Thoracic aorta (tissue), 2 donors: ENCODE measurements around the gene DENND5B. TPM values are rescaled to one million over a fixed set of nuclear protein-coding genes. Genes with fewer than 3 reads are reported as not detected.

Source experiments
- ATAC-seq: fragments of 150-250 bp; one replicate; pipeline ENCODE4 v1.8.0; 2017; ENCODE audit warnings: low read depth; ENCODE audit not compliant: insufficient number of reproducible peaks, low FRiP score
- DNase-seq: peaks from one replicate; pipeline ENCODE4 v3.0.0-alpha.2; 2020; ENCODE audit warnings: low spot score
- H3K27ac ChIP-seq, 2 donors: fragments of 200-600 bp; sonication (generic); 1 replicate in 1 of 2; 2 replicates in 1 of 2; pipeline ENCODE4 v1.5.1; 2016; ENCODE audit warnings: mild to moderate bottlenecking in 2 of 2, moderate library complexity in 2 of 2
- H3K27me3 ChIP-seq: fragments of 200-600 bp; sonication (generic); replicated peaks from 2 replicates; pipeline ENCODE4 v1.6.0; 2016; ENCODE audit warnings: mild to moderate bottlenecking; ENCODE audit not compliant: insufficient read depth
- H3K36me3 ChIP-seq: fragments of 200-600 bp; sonication (generic); one replicate; pipeline ENCODE4 v1.5.1; 2016
- H3K4me1 ChIP-seq, 2 donors: fragments of 200-600 bp; sonication (generic); 1 replicate in 1 of 2; 2 replicates in 1 of 2; pipeline versions ENCODE4 v1.5.1 to v1.6.0; 2016; ENCODE audit warnings: low read depth in 2 of 2, mild to moderate bottlenecking in 1 of 2; ENCODE audit not compliant: control insufficient read depth in 1 of 2
- H3K4me3 ChIP-seq: fragments of 200-600 bp; sonication (generic); 2 replicates; pipeline ENCODE4 v1.5.1; 2016; ENCODE audit warnings: mild to moderate bottlenecking
- H3K9me3 ChIP-seq: fragments of 200-600 bp; sonication (generic); 2 replicates; pipeline ENCODE4 v1.5.1; 2016
- CTCF ChIP-seq: fragments of 200-600 bp; sonication (generic); IDR thresholded peaks from one replicate; pipeline ENCODE4 v1.5.1; 2019; ENCODE audit warnings: antibody characterized with exemption
- total RNA-seq, 2 donors: library from RNA; depleted of rRNA; stranded (reverse); fragments of >200 nt; gene quantifications; one replicate each; pipeline versions ENCODE4 v1.1.0 to v1.2.3, GENCODE V29; 2016

DENND5B gene
- total RNA-seq, 2 donors from 2014 or later, result 28.6 to 43.9 TPM

GRCh38 chr12:31629756-31630732, 39.1 kb upstream of the DENND5B start:
- DNase-seq (no peak), ATAC-seq (no peak)
- H3K27me3 ChIP-seq, result no peaks in the 10 kb centered on the region
- no peaks in the 10 kb centered on the region for H3K36me3 ChIP-seq
- H3K4me1 ChIP-seq, result peaks cover 0 to 11% of the 10 kb centered on the region in 2 donors
- peak overlapping the region; percentile 41 for H3K4me3 ChIP-seq
- TF ChIP-seq CTCF, result no peak
- no peak overlapping the region for H3K27ac ChIP-seq
- no peaks in the 10 kb centered on the region for H3K9me3 ChIP-seq

GRCh38 chr12:31627456-31628054, 36.6 kb upstream of the DENND5B start:
- Histone ChIP-seq H3K27ac (no peak overlapping the region), H3K4me3 (no peak overlapping the region), H3K27me3 (no peaks in the 10 kb centered on the region), H3K36me3 (no peaks in the 10 kb centered on the region), H3K9me3 (no peaks in the 10 kb centered on the region), H3K4me1 (peaks cover 0 to 11% of the 10 kb centered on the region in 2 donors)
- DNase-seq (no peak), ATAC-seq (no peak)
- no peak for TF ChIP-seq CTCF

GRCh38 chr12:31626270-31626995, 35.5 kb upstream of the DENND5B start:
- Histone ChIP-seq H3K9me3 (no peaks in the 10 kb centered on the region), H3K4me3 (no peak overlapping the region), H3K27me3 (no peaks in the 10 kb centered on the region), H3K36me3 (no peaks in the 10 kb centered on the region), H3K4me1 (peaks cover 0 to 11% of the 10 kb centered on the region in 2 donors), H3K27ac (no peak overlapping the region)
- ATAC-seq, result no peak
- no peak for DNase-seq
- TF ChIP-seq CTCF, result no peak

- TF ChIP-seq CTCF, result no peak
- H3K4me1 ChIP-seq, result peaks cover 0 to 11% of the 10 kb centered on the region in 2 donors
- no peak overlapping the region for H3K27ac ChIP-seq
- no peaks in the 10 kb centered on the region for H3K9me3 ChIP-seq
- DNase-seq (no peak), ATAC-seq (no peak)
- no peaks in the 10 kb centered on the region for H3K27me3 ChIP-seq
- H3K4me3 ChIP-seq, result no peak overlapping the region
- H3K36me3 ChIP-seq, result no peaks in the 10 kb centered on the region
Observed at GRCh38 chr12:31622038-31622437, 31.1 kb upstream of the DENND5B start.

GRCh38 chr12:31620311-31620710, 29.4 kb upstream of the DENND5B start:
- ATAC-seq (no peak), DNase-seq (no peak)
- peaks cover 0 to 11% of the 10 kb centered on the region in 2 donors for H3K4me1 ChIP-seq
- H3K4me3 ChIP-seq, result no peak overlapping the region
- H3K27ac ChIP-seq, result no peak overlapping the region
- H3K27me3 ChIP-seq, result no peaks in the 10 kb centered on the region
- H3K36me3 ChIP-seq, result no peaks in the 10 kb centered on the region
- H3K9me3 ChIP-seq, result no peaks in the 10 kb centered on the region
- no peak for TF ChIP-seq CTCF
